IPS DF 4.7 (cell line): Measurements from ENCODE around the gene PLEKHG7.
"Not testable (repeated sequence)": the region's sequence is repeated elsewhere in the genome, so short reads cannot be mapped to it uniquely, and the experiment has no call there.

Source experiments
- DNase-seq: peaks from one replicate; pipeline ENCODE4 v3.0.0-alpha.2; 2013; ENCODE audit warnings: low spot score; ENCODE audit errors: extremely low read depth

Gene PLEKHG7, protein sequence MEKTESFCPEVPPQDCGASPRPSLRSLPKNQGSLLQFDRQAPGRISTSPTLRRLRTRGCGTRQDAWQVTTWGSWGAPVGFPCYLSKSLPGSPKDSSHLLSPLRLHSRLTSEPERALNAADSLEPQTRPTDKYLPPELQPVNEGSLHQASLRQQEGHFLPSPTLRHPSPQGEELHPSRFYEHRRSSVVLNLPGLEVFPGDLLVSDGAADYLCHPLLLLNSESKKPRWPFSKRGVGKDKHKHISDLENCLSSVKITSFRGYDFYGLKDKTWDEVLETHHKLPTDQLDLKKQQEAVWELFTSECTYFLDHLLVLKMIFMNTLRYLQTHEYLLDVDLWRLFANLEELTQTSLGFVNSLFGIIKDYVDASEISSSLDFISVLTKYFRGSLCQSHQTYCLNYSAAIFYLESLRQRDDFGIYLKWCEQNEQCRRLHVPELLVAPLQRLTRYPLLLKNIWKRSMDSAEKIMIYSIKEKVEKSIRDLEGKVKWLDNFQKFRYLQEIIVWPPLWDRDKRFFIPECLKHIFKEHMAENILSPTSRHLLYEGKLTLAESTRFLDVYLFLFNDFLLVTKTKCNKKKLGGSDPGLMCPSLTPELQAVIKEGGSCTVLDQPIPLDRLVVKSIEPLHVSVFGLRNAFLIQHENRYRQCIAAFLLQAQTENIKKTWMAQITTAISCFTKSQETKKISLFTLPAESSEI

DNA sequence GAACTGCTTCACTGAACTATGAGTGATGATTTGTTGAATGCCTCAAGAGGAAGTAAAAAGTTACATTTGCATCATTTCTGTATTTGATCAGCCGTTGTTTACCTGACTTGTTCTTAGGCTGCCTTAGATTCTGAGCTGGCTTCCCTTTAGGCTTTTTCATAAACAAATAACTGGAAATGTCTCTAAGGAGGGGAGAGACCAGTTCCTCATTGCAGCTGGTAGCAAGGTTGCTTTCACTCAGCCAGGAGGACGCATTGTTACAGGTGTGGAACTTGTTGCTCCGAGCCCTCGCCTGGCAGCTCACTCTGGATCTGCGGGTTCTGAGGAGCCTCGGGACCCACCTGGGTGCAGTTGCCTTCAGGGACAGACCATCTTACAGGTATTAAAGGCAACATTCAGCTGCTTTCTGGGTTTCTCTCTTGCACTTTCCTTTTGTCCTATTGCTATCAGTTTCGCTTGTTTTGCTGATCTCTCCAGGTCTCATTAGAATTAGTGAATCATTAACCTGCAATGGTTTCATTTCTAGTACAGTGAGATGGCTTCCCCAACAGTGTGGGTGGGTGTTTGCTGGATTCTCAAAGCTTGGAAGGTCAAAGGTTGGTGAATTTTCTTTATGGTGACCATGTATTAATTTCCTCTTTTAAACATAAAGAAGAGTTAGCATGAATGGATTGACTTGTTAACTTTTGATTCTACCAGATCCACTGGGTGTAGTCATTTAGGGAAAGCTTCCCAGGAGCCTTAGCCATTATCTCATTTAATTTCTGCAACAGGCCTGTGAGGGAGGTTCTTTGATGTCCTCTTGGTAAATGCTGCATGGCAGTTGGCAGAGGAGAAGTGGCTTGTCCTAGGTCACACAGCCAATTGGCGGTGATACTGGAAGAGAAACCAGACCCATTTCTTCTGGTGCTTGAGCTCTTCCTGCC is at the start of gene PLEKHG7:
PLEKHG7 (plus strand) TSS at position 236 of the 926 bp plus-strand sequence. CDS start 3,643 bp downstream, outside the sequence.
- no peak for DNase-seq

DNA sequence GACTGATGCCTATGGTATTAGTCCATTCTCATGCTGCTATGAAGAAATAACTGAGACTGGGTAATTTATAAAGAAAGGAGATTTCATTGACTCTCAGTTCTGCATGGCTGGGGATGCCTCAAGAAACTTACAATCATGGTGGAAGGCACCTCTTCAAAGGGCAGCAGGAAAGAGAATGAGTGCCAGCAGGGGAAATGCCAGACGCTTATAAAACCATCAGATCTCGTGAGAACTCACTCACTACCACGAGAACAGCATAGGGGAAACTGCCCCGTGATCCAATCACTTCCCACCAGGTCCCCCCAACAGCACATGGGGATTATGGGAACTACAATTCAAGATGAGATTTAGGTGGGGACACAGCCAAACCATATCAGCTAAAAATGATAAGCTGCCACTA is 48.5 kb upstream of the PLEKHG7 start:
- DNase-seq: not testable (repeated sequence)

DNA sequence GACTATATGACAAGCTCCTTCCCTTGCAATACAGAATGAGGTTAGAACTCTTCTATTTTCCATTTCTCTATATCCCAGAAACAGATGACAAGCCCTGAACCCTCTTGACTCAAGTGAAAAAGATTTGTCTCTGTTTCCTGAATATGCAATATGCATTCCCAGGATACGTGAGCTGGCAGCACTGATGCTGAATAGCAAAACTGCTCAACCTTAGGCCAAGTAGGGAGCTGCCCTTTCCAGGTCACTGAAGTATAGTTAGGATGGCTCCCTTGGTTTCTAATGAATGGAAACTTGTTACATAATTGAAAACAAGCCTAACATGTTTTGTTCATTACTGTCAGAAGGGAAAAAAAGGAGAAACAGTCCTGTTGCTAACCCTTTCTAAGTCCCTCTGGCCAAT is 47.9 kb upstream of the PLEKHG7 start:
- DNase-seq: no peak

DNA sequence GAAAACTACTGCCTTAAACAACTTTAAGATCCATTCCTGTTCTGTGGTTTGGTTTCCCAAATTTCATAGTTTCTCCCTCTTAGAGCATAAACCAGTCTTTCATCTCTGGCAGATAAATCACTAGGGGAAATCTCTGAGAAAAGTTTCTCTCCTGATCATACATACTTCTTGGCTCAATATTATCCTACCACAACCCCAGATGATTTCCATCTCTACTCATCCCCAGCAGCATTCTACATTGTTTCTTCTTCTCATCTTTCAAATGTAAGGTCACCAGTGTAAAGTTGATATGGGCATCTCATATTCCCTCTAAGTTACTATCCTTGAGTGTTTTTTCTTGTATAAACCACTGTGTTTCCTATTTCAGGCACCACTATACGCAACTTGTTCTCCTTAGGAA is 45.9 kb upstream of the PLEKHG7 start:
- no peak for DNase-seq

DNA sequence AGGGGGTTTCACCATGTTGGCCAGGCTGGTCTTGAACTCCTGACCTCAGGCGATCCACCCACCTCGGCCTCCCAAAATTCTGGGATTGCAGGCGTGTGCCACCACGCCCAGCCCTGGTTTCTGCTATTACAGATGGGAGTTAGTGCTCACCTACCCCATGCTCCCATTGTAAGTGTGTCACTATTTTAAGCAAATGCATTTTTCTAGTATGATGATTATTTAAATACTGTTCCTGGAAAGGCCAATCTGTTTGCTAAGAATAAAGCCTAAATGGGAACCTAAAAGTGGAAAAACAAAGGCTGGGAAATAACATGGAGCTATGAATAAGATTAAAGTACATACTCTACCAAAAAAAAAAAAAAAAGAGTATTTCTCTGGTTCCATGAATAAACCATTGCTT is 45.0 kb upstream of the PLEKHG7 start:
- DNase-seq: no peak

DNA sequence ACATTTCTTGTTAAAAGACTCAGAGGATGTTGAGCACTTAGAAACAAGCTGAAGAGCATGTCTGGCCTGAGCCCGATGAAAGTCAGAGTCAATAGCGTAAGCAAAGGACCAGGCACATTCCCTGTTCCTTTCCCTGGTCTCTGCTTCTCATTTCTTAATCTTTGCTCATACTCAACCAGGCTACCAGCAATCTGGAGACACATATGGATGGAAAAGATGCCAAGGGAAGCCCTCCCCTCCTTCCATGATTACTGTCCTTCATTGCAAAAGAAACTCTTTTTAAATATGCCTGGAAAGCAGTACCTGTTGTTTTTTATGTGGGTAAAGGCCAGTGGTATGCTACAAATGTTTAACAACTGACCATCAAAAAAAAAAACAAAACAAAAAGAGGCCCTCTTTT is 44.2 kb upstream of the PLEKHG7 start:
- DNase-seq: no peak

DNA sequence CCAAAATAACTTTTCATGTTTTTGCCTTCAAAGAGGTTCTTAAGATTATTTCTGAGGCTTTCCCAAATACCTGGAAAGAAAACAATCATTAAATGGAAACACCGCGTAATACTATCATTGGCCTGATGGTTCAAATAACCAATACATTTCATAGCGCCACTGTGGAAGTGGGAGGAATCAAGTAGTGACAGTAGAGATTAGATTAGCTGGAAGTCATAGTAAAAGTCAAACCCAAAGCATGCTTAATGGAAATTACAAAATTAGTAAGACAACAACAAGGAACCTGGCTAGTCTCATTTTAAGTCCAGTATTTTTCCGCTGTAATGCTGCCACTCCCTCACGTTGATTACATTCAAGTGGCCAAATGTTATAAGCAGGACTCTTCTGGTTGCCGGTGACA is 41.5 kb upstream of the PLEKHG7 start:
- no peak for DNase-seq

DNA sequence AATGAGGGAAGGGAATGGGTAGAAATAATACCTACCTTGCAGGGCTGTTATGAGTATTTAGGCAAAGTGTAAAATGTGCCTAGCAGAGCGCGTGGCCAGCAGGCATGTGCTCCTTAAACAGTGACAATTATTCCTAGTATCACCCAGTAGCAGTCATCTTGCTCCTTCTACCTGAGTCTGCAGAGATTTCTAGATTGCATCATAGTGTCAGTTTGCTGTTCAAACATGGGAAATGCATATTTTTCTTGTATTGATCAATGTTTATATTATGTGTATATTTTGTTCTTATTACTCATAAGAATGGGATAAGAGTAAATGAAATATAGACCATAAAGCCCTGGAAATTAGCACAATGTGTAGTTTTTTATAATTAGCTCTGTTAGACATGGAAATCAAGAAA is 37.3 kb upstream of the PLEKHG7 start:
- DNase-seq: no peak

DNA sequence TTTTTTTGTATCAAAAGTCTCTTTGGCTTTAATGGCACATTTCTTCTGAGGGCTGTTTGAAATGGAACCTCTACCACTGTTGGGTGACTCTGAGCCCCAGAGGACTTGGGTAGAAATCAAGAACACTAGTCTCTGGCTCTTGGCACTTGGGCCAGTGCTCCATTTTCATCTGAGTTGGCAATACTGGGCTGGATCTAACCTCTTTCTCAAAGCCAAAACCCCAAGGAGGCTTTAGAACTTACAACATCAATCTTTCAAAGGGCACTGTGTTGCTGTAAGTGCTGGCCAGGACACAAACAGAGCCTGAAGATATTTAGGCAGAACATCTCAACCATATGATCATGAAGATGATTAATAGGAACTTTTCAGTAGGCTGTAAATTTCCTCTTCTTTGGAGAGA is 34.0 kb upstream of the PLEKHG7 start:
- no peak for DNase-seq

DNA sequence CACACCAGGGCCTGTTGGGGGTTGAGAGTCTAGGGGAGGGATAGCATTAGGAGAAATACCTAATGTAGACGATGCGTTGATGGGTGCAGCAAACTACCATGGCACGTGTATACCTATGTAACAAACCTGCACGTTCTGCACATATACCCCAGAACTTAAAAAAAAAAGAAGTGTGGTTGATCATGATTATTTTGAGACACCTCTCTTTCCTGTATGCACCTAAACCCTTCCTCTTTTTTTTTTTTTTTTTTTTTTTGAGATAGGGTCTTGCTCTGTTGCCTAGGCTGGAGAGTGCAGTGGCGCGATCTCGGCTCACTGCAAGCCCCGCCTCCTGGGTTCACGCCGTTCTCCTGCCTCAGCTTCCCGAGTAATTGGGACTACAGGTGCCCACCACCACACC is 31.3 kb upstream of the PLEKHG7 start:
- DNase-seq: not testable (repeated sequence)

DNA sequence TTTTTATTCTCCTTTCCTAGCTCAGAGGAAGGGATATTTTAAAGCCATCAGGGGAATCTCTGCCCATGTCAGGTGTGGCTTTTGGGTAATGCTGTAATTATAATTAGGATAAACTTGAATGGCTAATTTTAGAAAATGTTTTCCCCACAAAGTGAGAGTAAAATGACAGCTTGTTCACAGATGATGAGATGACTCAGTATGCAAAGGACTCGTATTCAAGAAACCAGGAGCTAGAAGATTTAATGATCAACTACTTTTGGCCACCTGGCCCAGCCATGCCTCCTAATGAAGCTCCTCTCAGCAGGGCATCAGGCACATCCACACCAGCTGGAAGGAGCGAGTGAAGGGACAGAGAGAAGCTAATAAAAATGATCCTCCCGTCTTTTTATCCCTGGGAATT is 29.0 kb upstream of the PLEKHG7 start:
- DNase-seq: no peak

DNA sequence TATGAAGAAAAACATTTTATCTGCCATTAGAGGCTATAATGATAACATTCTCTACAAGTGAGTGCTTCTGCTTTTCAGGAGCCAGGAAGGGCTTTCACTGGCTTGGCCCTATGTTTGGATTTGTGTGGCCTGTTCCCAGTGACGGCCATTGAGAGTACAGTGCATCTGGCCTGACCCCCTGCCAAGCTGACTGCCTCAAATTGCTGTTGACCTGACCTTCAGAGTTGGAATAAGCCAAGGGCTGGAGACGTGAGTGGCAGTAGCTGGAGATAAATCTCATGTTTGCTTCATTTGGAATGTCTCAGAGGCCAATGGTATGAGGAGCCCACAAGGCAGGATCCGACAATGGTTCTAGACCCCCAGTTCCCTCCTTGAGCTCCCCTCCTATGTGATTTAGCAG is 28.3 kb upstream of the PLEKHG7 start:
- no peak for DNase-seq

DNA sequence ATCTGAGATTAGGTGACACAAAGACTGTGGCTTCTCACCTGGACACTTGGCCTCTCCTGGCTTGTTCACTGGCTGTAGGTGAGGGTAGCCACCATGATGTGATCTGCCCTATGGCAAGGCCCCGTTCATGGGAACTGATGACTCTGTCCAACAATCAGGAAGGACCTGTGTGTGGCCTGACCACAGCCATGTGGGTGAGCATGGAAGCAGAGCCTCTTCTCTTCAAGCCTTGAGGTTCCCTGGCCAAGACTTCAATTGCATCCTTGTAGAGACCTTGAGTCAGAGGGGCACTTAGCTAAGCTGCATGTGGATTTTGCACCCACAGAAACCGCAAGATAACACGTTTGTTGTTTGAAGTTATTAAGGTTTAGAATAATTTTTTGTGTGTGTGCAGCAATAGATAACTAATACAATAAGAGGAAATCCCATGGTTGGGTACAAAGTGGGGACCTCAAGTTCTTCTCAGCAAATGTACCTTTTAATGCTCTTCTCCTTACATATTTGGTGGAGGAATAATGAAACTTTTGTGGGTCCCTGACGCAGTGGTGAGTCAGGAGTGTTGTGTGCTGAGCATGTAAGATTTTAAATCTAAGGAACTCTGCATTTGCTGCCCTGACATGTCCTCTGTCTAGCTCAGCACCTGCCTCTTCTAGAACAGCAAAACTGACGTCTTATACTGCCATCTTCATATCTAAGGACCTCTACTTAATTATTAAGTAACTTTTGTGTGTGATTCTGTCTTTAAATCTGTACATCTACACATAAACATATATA is 27.5 kb upstream of the PLEKHG7 start:
- DNase-seq: no peak

DNA sequence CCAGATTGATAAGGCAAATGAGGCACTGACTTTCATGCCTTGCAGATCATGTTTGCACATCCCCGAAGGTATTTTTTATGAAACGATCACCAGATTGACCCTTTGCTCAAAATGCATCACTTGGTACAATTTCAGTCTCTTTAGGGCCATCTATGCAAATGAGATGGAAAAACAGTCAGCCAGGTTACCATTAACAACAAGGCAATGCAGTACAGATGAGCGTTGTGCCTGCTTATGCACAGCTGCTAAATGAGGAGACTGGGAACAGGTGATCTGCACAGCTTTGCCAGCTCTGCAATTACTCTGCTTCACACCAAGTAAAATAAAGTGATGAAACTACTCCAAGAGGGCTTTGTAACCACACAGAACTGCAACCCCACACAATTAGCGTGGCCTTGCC is 26.1 kb upstream of the PLEKHG7 start:
- DNase-seq: no peak

DNA sequence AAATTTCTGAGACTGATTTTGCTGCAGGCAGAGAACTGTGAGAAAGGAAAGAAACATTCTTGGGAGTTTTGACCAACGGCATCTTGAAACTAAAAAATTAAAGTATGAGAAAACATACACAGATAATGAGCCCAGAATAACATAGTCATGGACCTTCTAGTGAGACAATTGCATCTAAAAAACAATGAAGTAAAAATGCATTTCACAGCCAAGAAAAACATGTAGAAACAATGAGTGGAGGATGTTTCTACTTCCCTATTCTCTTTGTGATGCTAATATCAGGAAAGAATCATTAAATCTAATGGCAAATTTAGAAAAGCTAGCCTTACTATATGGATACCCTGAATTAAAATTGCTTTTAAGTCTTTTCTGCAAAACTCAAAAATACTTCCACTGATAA is 12.2 kb upstream of the PLEKHG7 start:
- no peak for DNase-seq

DNA sequence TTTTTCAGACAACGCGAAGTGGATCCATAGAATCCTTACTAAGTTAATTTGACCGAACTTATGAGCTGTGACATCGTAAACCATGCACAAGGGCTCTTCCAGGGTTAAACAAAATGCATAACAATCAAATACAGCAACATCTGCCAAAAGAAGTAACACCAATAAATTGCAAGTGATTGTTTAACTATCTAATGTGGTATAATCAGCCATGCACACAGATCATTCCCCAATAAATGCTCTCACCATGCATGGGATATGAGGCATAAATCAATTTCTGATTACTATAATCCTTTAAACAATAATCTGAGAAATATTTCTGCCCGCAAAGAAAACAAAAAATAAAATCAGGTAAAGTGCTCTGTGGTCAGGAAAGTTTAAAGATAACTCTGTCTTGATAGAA is 7.7 kb upstream of the PLEKHG7 start:
- no peak for DNase-seq

DNA sequence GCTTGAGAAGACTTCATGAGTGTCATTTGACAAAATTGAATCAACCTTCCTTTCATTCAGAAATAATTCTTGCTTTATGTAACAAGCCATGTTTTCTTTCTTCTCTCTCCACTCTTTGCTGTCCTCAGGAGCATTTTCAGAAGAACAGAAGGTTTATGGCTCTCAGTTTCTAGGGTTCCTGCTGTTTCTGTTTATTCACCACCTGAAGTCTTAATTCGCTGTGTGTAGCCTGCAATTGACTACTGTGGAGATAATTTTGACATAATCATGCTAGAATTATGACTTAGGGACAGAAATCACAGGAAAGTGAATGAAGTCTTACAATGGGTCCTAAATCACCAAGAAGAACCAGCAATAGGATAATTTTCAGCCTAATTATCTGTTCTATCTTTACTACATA is 7.2 kb upstream of the PLEKHG7 start:
- DNase-seq: no peak

DNA sequence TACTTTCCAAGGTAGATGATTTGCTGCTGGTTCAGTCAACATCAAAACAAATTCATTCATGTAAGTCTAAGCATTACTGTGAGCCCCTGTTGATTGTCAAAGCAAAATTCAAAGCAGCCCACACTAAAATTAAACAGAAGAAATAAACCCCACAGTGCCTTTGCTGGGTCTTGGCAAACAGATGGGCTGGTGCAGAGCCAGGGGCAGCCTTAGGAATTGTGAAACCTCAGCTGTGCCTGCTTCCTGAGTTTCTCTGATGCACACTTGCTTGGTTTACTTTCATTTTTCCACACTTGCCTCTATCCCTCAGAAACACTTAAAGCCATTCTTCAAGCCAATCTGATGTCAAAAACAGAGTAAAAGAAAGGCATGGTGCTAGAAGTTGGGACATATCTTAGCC is 6.6 kb upstream of the PLEKHG7 start:
- no peak for DNase-seq

DNA sequence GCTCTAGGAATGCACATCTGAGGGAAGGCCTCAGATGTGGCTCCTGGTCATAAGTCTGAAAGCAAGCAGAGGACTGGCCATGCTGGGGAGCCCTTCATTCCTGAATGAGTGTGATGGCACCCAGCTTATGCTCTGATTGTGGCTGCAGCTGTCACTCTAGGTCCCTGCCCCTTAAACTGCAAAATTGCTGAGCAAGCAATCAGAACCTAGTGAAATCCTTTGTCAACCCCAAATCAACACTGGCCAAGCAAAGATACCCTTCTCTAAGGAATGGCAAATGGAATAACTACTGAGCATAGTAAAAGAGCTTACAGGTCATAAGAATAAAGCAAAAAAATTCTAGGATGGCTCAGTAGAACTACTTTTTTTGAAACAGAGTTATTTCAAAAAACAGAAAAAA is 4.3 kb upstream of the PLEKHG7 start:
- DNase-seq: no peak

DNA sequence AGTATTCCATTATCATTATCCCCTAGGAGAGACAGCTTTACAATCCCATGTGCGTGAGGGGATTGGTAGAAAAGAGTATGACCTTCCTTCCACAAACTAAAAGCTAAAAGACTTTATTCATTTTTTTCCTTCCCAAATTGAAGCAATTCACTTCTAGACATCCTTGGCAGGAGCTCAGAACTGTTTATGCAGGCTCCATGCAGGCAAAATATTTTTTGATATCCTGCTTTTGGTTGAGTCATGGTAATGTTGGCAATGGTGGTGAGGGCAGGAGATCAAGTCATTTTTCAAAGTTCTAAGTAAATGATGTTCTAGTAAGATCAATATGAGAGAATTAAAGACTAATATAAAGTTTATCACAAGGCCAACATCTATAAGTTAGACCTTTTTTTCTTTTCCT is 1.3 kb upstream of the PLEKHG7 start:
- no peak for DNase-seq

DNA sequence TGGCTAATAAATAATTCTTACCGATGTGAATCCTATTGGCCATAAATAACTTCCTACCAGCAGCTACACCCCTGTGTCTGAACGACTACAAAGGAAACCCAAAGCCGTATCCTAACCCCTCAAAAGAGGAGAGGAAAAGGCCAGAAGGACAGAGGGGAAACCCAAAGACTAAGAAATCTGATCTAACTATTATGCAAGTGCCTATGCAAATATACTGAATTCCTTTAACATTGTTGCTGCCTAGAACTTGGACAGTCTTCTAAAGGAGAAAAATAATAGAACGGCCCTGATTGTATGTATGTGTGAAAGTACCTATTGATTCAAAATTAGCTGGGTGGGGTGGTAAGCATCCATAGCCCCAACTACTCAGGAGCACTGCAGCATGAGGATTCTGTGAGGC is 997 bp downstream of the PLEKHG7 start:
- no peak for DNase-seq
